Measurements from ENCODE around the gene KIF24. TPM values are rescaled to one million over a fixed set of nuclear protein-coding genes. Genes with fewer than 3 reads are reported as not detected.

Gene KIF24
- polyA plus RNA-seq, 1 experiment, result 0.77 TPM

- H3K4me3 ChIP-seq (ENCODE audit: low read depth, low read length), result no peak overlapping the region
- peaks cover 47% of the 10 kb centered on the region for H3K27me3 ChIP-seq (ENCODE audit: control insufficient read depth, insufficient read depth, low read length)
- CTCF ChIA-PET, result interaction anchor here (1.9 to 3.0 kb wide), 2 partner anchors 32 to 40 kb away, joined by 4 to 11 read pairs; no protein-coding TSS in a partner anchor
- POLR2A ChIA-PET, result no interaction called here
- no peak overlapping the region for H3K27ac ChIP-seq (ENCODE audit: low read depth, low read length)
- no peak for DNase-seq (ENCODE audit: low read depth, low spot score)
- TF ChIP-seq CTCF (IDR thresholded peaks at IDR 0.05; ENCODE audit: low read depth, low read length), result no peak
- peaks cover 22% of the 10 kb centered on the region for H3K9me3 ChIP-seq (ENCODE audit: control insufficient read depth, insufficient read depth, low read length)
Measured at GRCh38 chr9:34372467-34373011, 43.5 kb upstream of the KIF24 start.

DNA sequence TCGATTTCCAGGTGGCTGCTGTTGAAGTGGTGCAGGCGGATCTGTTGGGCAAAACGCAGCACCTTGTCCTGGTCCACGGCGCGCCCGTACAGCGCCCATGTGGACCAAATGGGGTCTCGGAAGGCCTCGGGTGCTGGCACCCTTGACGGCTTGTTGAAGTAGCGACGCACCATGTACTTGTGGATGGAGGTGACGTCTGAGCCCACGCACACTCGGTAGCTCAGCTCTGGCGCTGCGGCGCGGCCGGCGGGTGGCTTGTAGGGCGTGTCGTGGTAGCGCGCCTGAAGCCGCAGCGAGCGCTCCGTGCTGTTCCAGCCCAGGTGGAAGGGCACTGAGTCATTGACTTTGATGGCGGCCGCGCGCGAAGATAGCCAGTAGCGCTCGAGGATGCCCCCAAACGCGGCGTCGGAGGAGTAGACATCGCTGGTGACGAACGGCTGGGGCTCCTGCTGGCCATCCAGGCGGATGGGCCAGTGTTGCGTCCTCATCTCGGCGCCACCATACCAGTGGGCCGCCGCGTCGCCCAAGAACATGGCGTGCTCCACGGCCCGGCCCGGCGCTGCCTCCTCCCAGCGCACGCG, 42.9 kb upstream of the KIF24 start:
- POLR2A ChIA-PET, result no interaction called here
- Histone ChIP-seq H3K9me3 (ENCODE audit: control insufficient read depth, insufficient read depth, low read length) (peaks cover 22% of the 10 kb centered on the region), H3K4me3 (ENCODE audit: low read depth, low read length) (no peak overlapping the region), H3K27ac (ENCODE audit: low read depth, low read length) (no peak overlapping the region), H3K27me3 (ENCODE audit: control insufficient read depth, insufficient read depth, low read length) (peaks cover 47% of the 10 kb centered on the region)
- no peak for DNase-seq (ENCODE audit: low read depth, low spot score)
- CTCF ChIA-PET, result interaction anchor here (1.6 kb wide), 1 partner anchor 119 kb away, joined by 3 read pairs; no protein-coding TSS in a partner anchor
- TF ChIP-seq CTCF (IDR thresholded peaks at IDR 0.05; ENCODE audit: low read depth, low read length), result no peak

DNA sequence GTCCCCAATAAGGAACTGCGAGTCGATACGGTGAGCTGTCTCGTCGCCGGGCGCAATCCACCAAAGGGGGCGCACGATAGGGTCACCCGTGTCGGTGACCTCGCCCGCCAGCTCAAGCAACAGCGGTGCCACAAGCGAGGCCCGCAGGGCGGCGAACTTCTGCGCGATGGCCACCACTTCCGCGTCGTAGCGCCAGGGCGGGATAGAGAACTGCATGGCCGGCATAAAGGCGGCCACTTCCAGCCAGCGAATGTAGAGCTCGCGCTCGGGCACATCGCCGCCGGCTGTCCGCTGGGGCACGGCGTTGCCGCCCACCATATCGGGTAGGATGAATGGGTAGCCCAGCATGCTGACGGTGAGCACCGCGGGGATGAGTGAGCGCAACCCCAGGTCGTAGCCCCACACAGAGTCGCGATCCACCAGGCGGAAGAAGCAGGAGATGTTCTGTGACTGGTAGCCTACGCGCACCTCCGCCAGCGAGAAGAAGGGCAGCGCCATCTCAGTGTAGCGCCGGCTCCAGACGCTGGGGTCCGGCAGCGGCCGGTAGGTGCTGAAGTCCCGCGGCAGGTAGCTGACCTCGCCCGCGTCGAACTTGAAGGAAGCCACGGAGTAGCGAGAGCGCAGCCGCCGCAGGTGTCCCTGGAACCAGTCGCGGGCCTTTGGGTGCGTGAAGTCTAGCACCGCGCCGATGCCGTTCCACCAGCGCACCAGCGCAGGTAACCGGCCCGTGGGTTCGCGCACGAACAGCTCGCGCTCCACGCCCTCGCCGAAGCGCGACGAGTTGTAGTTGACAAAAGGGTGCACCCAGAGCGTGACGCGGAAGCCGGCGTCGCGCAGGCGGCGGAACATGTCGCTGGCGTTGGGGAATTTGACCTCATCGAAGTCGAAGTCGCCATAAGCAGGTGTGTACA, 42.2 kb upstream of the KIF24 start:
- ChIA-PET CTCF (interaction anchor here (1.0 to 2.3 kb wide), 3 partner anchors 8 to 119 kb away, joined by 3 to 14 read pairs (median 3); no protein-coding TSS in a partner anchor), POLR2A (no interaction called here)
- H3K9me3 ChIP-seq (ENCODE audit: control insufficient read depth, insufficient read depth, low read length), result peaks cover 22% of the 10 kb centered on the region
- peak overlapping the region; percentile 34 for H3K4me3 ChIP-seq (ENCODE audit: low read depth, low read length)
- H3K27me3 ChIP-seq (ENCODE audit: control insufficient read depth, insufficient read depth, low read length), result peaks cover 47% of the 10 kb centered on the region
- no peak for TF ChIP-seq CTCF (IDR thresholded peaks at IDR 0.05; ENCODE audit: low read depth, low read length)
- DNase-seq (ENCODE audit: low read depth, low spot score), result no peak
- no peak overlapping the region for H3K27ac ChIP-seq (ENCODE audit: low read depth, low read length)

DNA sequence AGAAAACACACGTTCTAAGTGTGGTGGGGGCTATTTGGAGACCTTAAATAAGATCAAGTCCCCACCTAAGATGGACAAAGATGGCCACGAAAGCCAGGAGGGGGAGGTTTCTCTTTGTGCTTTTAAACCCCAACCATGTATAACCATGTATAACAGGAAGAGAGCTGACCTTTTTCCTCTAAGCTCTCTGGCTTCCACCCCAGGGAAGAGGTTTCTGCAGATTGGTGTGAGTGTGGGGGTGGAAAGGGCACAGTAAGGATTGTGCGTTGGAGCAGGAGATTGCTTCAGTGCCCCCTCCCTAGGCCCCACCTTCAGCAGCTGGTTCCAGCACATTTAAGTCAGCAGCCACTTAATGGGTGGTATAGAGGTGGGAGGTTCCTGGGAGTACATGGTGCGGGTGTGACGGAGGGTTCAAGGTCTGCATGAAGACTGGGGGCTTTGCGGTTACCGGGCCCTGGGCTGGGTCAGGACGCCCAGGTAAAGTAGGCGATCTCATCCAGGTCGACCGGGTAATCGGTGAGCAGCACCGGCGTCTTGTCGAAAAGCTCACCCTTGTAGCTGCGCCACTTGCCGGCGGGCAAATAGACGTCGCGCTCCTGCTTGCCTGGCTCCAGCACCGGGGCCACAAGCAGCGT, 41.4 kb upstream of the KIF24 start:
- CTCF ChIA-PET, result interaction anchor here (1.0 to 2.3 kb wide), 3 partner anchors 9 to 118 kb away, joined by 3 to 14 read pairs (median 3); no protein-coding TSS in a partner anchor
- DNase-seq (ENCODE audit: low read depth, low spot score), result no peak
- H3K9me3 ChIP-seq (ENCODE audit: control insufficient read depth, insufficient read depth, low read length), result peaks cover 22% of the 10 kb centered on the region
- H3K27me3 ChIP-seq (ENCODE audit: control insufficient read depth, insufficient read depth, low read length), result peaks cover 44% of the 10 kb centered on the region
- H3K27ac ChIP-seq (ENCODE audit: low read depth, low read length), result no peak overlapping the region
- TF ChIP-seq CTCF (IDR thresholded peaks at IDR 0.05; ENCODE audit: low read depth, low read length), result no peak
- POLR2A ChIA-PET, result no interaction called here
- peak overlapping the region; percentile 34; the same call in 1 of the 2 replicates for H3K4me3 ChIP-seq (ENCODE audit: low read depth, low read length)
